DOHH2 (cell line): ENCODE results near the gene AKAP10.

Experiments used
- CTCF ChIP-seq: fragments of 200-600 bp; sonication (generic); IDR thresholded peaks from one replicate; pipeline ENCODE4 v1.5.1; 2014; ENCODE audit warnings: antibody characterized with exemption, mild to moderate bottlenecking, low read depth, low read length; ENCODE audit not compliant: poor library complexity, severe bottlenecking
- EZH2phosphoT487 ChIP-seq: fragments of 200-600 bp; sonication (generic); IDR thresholded peaks from 2 replicates; pipeline ENCODE4 v1.6.1; 2017; ENCODE audit warnings: borderline replicate concordance, mild to moderate bottlenecking, antibody characterized with exemption, low read length, moderate library complexity, mixed read lengths

- no peak for TF ChIP-seq CTCF
- no peak for TF ChIP-seq EZH2phosphoT487
These were observed 103.4 kb downstream of the AKAP10 start for GRCh38 chr17:19874256-19874655.
